Measurements from ENCODE around the gene ADAMTS17. TPM values are rescaled to one million over a fixed set of nuclear protein-coding genes. Genes with fewer than 3 reads are reported as not detected.
A peak's percentile ranks its signal among the peaks of the same experiment; 100 is the strongest.

The ADAMTS17 gene
- total RNA-seq, 2 donors from 2014 or later, result 0.37 to 1.1 TPM

DNA sequence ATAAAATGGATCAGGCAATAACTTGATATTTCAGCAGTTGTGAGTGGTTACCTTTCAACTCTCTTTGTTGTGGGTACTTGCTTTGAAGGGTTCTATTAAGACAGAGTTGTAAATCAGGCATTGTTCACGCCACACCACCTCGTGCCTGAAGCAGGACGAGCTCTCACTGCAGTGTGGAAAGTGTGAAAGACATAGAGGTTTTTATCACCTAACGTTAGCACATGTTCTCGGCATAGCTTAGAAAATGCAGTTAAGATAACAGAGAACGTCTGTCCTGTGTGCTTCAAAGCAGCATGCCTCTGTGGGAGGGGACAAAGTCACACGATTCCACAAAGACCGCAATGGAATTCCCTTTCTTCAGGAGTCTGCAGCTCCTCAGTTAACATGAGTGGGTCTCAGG lies 7.8 kb downstream of the ADAMTS17 start:
- Mint-ChIP-seq H3K4me1 (peaks cover 15% of the 10 kb centered on the region), H3K36me3 (ENCODE audit: low read depth) (no peaks in the 10 kb centered on the region), H3K27ac (no peak overlapping the region), H3K27me3 (no peaks in the 10 kb centered on the region), H3K9me3 (no peaks in the 10 kb centered on the region), H3K4me3 (no peak overlapping the region)
- ATAC-seq (replicated peaks), result no peak

GRCh38 chr15:100333236-100333635 lies 8.5 kb downstream of the ADAMTS17 start:
- Mint-ChIP-seq H3K27ac (no peak overlapping the region), H3K9me3 (no peaks in the 10 kb centered on the region), H3K4me3 (no peak overlapping the region), H3K36me3 (ENCODE audit: low read depth) (no peaks in the 10 kb centered on the region), H3K27me3 (no peaks in the 10 kb centered on the region), H3K4me1 (peaks cover 15% of the 10 kb centered on the region)
- no peak for ATAC-seq (replicated peaks)

GRCh38 chr15:100332721-100333120 lies 9.1 kb downstream of the ADAMTS17 start:
- Mint-ChIP-seq H3K36me3 (ENCODE audit: low read depth) (no peaks in the 10 kb centered on the region), H3K27ac (no peak overlapping the region), H3K27me3 (no peaks in the 10 kb centered on the region), H3K4me3 (no peak overlapping the region), H3K9me3 (no peaks in the 10 kb centered on the region), H3K4me1 (peaks cover 15% of the 10 kb centered on the region)
- ATAC-seq (replicated peaks), result no peak

GRCh38 chr15:100332231-100332630 lies 9.5 kb downstream of the ADAMTS17 start:
- Mint-ChIP-seq H3K4me1 (peaks cover 15% of the 10 kb centered on the region), H3K27ac (no peak overlapping the region), H3K36me3 (ENCODE audit: low read depth) (no peaks in the 10 kb centered on the region), H3K9me3 (no peaks in the 10 kb centered on the region), H3K27me3 (no peaks in the 10 kb centered on the region), H3K4me3 (no peak overlapping the region)
- no peak for ATAC-seq (replicated peaks)

DNA sequence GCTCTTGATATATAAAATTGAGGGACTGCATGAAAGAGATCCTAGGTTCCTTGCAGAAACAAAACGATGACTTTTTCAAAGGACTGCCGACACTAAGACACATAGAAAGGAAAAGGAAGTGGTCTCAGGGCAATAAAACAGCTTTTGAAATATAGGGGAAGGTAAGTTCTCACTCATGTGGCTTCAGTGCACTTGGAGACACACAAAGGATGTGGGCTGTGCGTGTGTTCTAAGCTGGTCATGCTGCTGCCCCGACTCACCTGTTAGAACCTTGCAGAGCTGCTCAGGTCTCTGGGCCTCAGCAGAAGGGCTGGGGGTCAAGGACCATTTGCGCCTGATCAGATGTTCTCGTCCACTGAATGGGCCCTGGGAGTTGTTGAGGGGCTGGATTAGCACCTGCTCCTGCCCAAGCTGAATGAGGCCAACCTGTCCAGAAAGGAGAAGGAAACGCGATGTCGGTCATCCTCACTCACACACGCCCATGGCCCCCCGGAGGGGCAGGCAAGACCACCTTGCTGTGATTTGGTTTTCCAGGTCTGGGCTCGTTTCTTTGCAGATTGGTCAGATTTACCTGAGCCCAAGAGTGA lies 11.1 kb downstream of the ADAMTS17 start:
- Mint-ChIP-seq H3K36me3 (ENCODE audit: low read depth) (no peaks in the 10 kb centered on the region), H3K27me3 (no peaks in the 10 kb centered on the region), H3K4me1 (peaks cover 15% of the 10 kb centered on the region), H3K4me3 (peak overlapping the region; percentile 72), H3K27ac (peak overlapping the region; percentile 41), H3K9me3 (no peaks in the 10 kb centered on the region)
- peak; percentile 77 for ATAC-seq (replicated peaks)

- no peaks in the 10 kb centered on the region for H3K9me3 Mint-ChIP-seq
- H3K4me3 Mint-ChIP-seq, result peak overlapping the region; percentile 72
- H3K27me3 Mint-ChIP-seq, result no peaks in the 10 kb centered on the region
- H3K36me3 Mint-ChIP-seq (ENCODE audit: low read depth), result no peaks in the 10 kb centered on the region
- peak overlapping the region; percentile 41 for H3K27ac Mint-ChIP-seq
- peak; percentile 89 for ATAC-seq (replicated peaks)
- peaks cover 15% of the 10 kb centered on the region for H3K4me1 Mint-ChIP-seq
Observed at GRCh38 chr15:100330221-100330620, 11.6 kb downstream of the ADAMTS17 start.

DNA sequence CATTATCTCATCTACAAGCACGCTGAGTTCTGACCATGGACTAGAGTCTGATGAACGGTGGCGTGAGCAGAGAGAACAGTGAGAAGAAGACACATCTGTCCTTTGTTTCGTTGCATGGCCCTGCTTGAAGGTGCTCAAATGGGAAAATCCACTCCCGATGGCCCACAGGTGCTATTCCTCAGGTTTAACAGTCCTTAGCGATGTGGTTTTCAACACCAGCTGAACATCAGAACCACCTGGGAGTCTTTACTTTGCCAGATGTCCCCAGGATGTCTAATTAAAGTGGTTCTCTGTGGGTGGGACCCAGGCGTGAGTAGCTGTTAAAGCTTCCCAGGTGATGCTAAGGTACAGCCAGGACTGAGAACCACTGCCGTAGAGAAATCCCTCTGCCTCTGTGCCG lies 13.0 kb downstream of the ADAMTS17 start:
- Mint-ChIP-seq H3K27me3 (no peaks in the 10 kb centered on the region), H3K4me1 (peaks cover 12% of the 10 kb centered on the region), H3K27ac (no peak overlapping the region), H3K36me3 (ENCODE audit: low read depth) (no peaks in the 10 kb centered on the region), H3K9me3 (no peaks in the 10 kb centered on the region), H3K4me3 (no peak overlapping the region)
- ATAC-seq (replicated peaks), result no peak

GRCh38 chr15:100318880-100319279 lies 22.9 kb downstream of the ADAMTS17 start:
- no peaks in the 10 kb centered on the region for H3K27me3 Mint-ChIP-seq
- no peak for ATAC-seq (replicated peaks)
- H3K4me1 Mint-ChIP-seq, result no peaks in the 10 kb centered on the region
- no peak overlapping the region for H3K27ac Mint-ChIP-seq
- peaks cover 4% of the 10 kb centered on the region for H3K36me3 Mint-ChIP-seq (ENCODE audit: low read depth)
- no peak overlapping the region for H3K4me3 Mint-ChIP-seq
- H3K9me3 Mint-ChIP-seq, result no peaks in the 10 kb centered on the region

DNA sequence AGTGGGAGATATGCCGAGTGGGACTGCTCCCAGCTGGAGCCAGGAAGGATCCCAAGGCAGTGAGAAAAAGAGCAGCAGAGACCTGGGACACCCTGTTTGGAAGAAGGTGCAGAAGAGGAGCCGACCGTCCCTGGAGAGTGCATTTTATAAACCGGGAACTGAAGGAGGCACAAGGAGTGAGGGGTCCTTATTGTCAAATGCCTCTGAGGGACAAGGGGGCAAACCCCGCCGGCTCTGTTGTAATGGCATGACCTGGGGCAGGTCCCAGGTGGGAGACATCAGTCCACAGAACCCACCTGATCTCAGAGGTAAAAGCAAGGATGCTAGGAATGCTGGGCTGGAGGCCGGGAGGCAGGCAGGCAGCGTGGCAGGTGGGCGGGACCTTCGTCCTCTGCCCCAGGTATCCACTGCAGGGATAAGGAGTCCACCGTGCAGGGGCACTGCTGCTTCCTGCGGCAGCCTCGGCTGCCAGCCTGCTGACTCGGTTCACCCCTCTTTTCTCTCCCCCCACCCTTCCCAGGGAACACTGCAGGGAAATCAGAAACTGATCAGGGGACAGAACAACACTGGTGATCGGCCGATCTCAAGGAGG lies 26.9 kb downstream of the ADAMTS17 start:
- no peaks in the 10 kb centered on the region for H3K4me1 Mint-ChIP-seq
- H3K9me3 Mint-ChIP-seq, result no peaks in the 10 kb centered on the region
- no peaks in the 10 kb centered on the region for H3K27me3 Mint-ChIP-seq
- H3K36me3 Mint-ChIP-seq (ENCODE audit: low read depth), result peaks cover 10% of the 10 kb centered on the region
- H3K27ac Mint-ChIP-seq, result no peak overlapping the region
- ATAC-seq (replicated peaks), result no peak
- H3K4me3 Mint-ChIP-seq, result no peak overlapping the region

- no peak for ATAC-seq (replicated peaks)
- Mint-ChIP-seq H3K27me3 (no peaks in the 10 kb centered on the region), H3K4me1 (no peaks in the 10 kb centered on the region), H3K9me3 (no peaks in the 10 kb centered on the region), H3K4me3 (no peak overlapping the region), H3K36me3 (ENCODE audit: low read depth) (peaks cover 10% of the 10 kb centered on the region), H3K27ac (no peak overlapping the region)
Observed at GRCh38 chr15:100311833-100312476, 29.8 kb downstream of the ADAMTS17 start.

- H3K27me3 Mint-ChIP-seq, result no peaks in the 10 kb centered on the region
- ATAC-seq (replicated peaks), result no peak
- no peaks in the 10 kb centered on the region for H3K4me1 Mint-ChIP-seq
Observed at GRCh38 chr15:100311154-100311625, 30.6 kb downstream of the ADAMTS17 start.

GRCh38 chr15:100310513-100311153 lies 31.1 kb downstream of the ADAMTS17 start:
- Mint-ChIP-seq H3K4me3 (no peak overlapping the region), H3K27ac (no peak overlapping the region), H3K27me3 (no peaks in the 10 kb centered on the region), H3K4me1 (no peaks in the 10 kb centered on the region), H3K9me3 (no peaks in the 10 kb centered on the region), H3K36me3 (ENCODE audit: low read depth) (peaks cover 10% of the 10 kb centered on the region)
- ATAC-seq (replicated peaks), result no peak

More at GRCh38 chr15:100311154-100311625, 30.6 kb downstream of the ADAMTS17 start:
- Mint-ChIP-seq H3K4me3 (no peak overlapping the region), H3K36me3 (ENCODE audit: low read depth) (peaks cover 10% of the 10 kb centered on the region), H3K9me3 (no peaks in the 10 kb centered on the region), H3K27ac (no peak overlapping the region)

GRCh38 chr15:100310041-100310405 lies 31.8 kb downstream of the ADAMTS17 start:
- Mint-ChIP-seq H3K27me3 (no peaks in the 10 kb centered on the region), H3K36me3 (ENCODE audit: low read depth) (peaks cover 10% of the 10 kb centered on the region), H3K27ac (no peak overlapping the region), H3K9me3 (no peaks in the 10 kb centered on the region), H3K4me3 (no peak overlapping the region), H3K4me1 (no peaks in the 10 kb centered on the region)
- ATAC-seq (replicated peaks), result no peak

- Mint-ChIP-seq H3K4me1 (no peaks in the 10 kb centered on the region), H3K36me3 (ENCODE audit: low read depth) (peaks cover 10% of the 10 kb centered on the region), H3K27me3 (no peaks in the 10 kb centered on the region), H3K9me3 (no peaks in the 10 kb centered on the region), H3K27ac (no peak overlapping the region), H3K4me3 (no peak overlapping the region)
- no peak for ATAC-seq (replicated peaks)
Observed at GRCh38 chr15:100309109-100310040, 32.4 kb downstream of the ADAMTS17 start.

Data from activated T-helper 17 cell treated with anti-CD3 and anti-CD28 coated beads, Interleukin-2, amount 50 U/mL, for 72 hours (primary cell).